Upper lobe of left lung (tissue), 4 donors: ENCODE results near the gene CCDC110.

Experiments
- EP300 ChIP-seq, 4 donors: sonication (generic); formaldehyde crosslinking; IDR thresholded peaks; one replicate each; pipeline ENCODE4 v1.5.1; 2017; ENCODE audit warnings: antibody characterized with exemption in 4 of 4, control low read depth in 2 of 4
- POLR2A ChIP-seq, 4 donors: fragments of 450-650 bp; IDR thresholded peaks; one replicate each; pipeline ENCODE4 v1.5.1; 2016 to 2017; ENCODE audit warnings: antibody characterized with exemption in 4 of 4, mild to moderate bottlenecking in 2 of 4
- TF ChIP-seq, protein P1 (sequence below), 6 experiments: fragments of 450-650 bp in 4 of 6; fragments of 200-600 bp in 2 of 6; sonication (generic) in 2 of 6; IDR thresholded peaks; one replicate each; pipeline ENCODE4 v1.5.1; 2016 to 2019; ENCODE audit warnings: antibody characterized with exemption in 6 of 6

DNA sequence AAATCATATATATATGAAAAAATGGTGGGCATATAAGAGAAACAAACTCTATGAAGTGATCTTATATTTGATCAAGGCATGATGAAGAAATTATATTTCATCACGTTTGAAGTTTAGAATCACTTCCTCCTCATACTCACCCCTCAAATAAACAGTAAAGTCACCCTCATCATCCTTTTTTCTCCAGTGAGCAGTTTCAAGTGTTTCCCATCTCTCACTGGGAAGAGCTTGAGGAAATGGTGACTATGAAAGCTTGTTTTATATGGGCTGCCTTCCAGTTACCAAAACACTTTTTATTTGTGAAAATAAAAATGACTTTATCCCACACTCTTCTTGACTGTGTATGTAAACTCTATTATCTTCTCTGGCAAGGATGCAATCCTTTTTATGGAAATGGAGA, 47.0 kb upstream of the CCDC110 start:
- TF ChIP-seq, protein P1, sequence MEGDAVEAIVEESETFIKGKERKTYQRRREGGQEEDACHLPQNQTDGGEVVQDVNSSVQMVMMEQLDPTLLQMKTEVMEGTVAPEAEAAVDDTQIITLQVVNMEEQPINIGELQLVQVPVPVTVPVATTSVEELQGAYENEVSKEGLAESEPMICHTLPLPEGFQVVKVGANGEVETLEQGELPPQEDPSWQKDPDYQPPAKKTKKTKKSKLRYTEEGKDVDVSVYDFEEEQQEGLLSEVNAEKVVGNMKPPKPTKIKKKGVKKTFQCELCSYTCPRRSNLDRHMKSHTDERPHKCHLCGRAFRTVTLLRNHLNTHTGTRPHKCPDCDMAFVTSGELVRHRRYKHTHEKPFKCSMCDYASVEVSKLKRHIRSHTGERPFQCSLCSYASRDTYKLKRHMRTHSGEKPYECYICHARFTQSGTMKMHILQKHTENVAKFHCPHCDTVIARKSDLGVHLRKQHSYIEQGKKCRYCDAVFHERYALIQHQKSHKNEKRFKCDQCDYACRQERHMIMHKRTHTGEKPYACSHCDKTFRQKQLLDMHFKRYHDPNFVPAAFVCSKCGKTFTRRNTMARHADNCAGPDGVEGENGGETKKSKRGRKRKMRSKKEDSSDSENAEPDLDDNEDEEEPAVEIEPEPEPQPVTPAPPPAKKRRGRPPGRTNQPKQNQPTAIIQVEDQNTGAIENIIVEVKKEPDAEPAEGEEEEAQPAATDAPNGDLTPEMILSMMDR (IDR thresholded peaks at IDR 0.05), result no peak
- TF ChIP-seq EP300 (IDR thresholded peaks at IDR 0.05) (no peak), POLR2A (IDR thresholded peaks at IDR 0.05) (no peak)
